Gastroesophageal sphincter (tissue), 3 donors: Measurements from ENCODE around the gene IER5L.

Experiments used
- CTCF ChIP-seq, 4 experiments: fragments of 200-600 bp in 2 of 4; fragments of 450-650 bp in 2 of 4; sonication (generic) in 1 of 4; IDR thresholded peaks; one replicate each; pipeline ENCODE4 v1.5.1; 2017 to 2019; ENCODE audit warnings: antibody characterized with exemption in 4 of 4, mild to moderate bottlenecking in 2 of 4, moderate library complexity in 2 of 4
- EP300 ChIP-seq: sonication (generic); formaldehyde crosslinking; IDR thresholded peaks from one replicate; pipeline ENCODE4 v1.6.1; 2017; ENCODE audit warnings: antibody characterized with exemption, mild to moderate bottlenecking
- POLR2A ChIP-seq, 2 donors: fragments of 450-650 bp; IDR thresholded peaks; one replicate each; pipeline ENCODE4 v1.6.1; 2017; ENCODE audit warnings: antibody characterized with exemption in 2 of 2, mild to moderate bottlenecking in 2 of 2, moderate library complexity in 1 of 2

GRCh38 chr9:129141066-129142041 lies 36.7 kb downstream of the IER5L start:
- TF ChIP-seq CTCF (IDR thresholded peaks at IDR 0.05): no peak
- TF ChIP-seq POLR2A (IDR thresholded peaks at IDR 0.05): no peak
- no peak for TF ChIP-seq EP300
